Measurements from ENCODE around the gene NINJ2.

NINJ2 gene

GRCh38 chr12:612293-612692 is 51.0 kb downstream of the NINJ2 start:
- no peak for DNase-seq

DNA sequence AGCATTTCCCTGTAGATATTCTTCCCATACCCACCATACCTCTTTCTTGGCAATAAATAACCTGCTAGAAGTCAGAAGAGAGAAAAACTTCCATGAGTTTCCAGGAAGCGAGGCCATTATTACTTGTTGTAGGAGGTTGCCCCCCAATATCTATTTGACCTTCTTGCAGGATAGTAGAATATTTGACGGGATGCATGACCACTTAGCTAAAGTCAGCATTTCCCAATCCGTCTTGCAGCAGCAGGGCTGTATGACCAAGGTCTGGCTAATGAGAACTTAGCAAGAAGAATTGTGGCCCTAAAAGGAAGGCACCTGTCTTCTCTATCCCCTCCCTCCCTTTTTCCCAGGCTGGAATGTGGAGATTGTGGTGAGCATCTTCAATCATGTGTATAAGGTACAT is 51.5 kb downstream of the NINJ2 start:
- DNase-seq: no peak

DNA sequence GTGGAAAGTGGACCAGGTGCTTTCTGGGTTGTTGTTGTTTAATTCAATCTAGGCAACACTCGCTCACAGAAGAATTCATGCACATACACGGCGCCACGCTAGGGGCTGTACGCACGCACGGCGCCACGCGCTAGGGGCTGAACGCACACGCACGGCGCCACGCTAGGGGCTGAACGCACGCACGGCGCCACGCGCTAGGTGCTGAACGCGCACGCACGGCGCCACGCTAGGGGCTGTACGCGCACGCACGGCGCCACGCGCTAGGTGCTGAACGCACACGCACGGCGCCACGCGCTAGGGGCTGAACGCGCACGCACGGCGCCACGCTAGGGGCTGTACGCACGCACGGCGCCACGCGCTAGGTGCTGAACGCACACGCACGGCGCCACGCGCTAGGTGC is 54.3 kb downstream of the NINJ2 start:
- DNase-seq: no peak

GRCh38 chr12:608413-608812 is 54.8 kb downstream of the NINJ2 start:
- DNase-seq: no peak

GRCh38 chr12:607541-608001 is 55.7 kb downstream of the NINJ2 start:
- no peak for DNase-seq

DNA sequence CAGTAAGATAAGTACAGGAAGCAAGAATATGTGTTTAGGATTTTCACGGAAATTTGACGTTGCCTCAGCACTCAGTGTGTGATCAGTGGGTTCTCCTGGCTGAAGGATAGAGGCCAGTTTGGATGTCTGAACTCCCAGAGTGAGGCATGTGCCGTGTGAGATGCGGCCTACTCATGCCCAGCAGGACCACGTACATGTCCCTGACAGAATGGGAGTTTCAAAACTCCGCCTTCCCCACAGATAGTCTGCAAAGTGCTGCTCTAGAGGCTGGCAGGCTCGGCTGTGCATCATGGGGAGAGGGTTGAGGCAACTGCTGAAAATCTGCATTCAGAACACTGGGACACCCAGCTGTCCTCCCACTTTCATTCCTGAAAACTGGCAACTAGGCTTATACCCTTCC is 58.3 kb downstream of the NINJ2 start:
- no peak for DNase-seq

DNA sequence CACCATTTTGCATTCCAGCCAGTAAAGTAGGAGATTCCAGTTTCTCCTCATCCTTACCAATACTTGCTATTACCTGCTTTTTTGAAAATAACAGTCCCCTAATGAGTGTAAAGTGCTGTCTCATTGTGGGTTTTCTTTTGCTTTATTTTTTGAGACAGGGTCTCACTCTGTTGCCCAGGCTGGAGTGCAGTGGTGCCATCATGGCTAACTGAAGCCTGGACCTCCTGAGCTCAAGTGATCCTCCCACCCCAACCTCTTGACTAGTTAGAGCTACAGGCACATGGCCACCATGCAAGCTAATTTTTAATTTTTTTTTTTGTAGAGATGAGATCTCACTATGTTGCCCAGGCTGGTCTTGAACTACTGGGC is 60.6 kb downstream of the NINJ2 start:
- DNase-seq: no peak

GRCh38 chr12:601976-602699 is 61.1 kb downstream of the NINJ2 start:
- no peak for DNase-seq

DNA sequence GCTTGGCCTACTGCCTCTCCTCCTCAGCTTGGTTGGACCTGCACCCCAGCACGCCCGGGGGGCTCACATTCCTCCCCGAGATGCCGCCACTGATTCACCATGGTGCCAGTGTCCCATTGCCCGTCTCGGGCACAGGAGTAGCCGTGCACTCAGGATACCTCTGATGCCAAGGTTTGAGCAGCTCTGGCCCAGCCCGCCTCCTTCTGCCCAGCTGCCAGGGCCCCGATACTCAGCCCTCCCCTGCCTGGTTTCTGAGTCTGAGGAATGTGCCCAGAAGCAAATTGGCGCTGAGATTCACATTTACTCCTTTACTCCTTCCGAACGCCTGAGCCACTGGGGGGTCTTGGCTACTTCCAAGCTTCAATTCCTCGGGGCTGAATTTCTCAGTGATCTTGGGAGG is 63.5 kb downstream of the NINJ2 start:
- no peak for DNase-seq

DNA sequence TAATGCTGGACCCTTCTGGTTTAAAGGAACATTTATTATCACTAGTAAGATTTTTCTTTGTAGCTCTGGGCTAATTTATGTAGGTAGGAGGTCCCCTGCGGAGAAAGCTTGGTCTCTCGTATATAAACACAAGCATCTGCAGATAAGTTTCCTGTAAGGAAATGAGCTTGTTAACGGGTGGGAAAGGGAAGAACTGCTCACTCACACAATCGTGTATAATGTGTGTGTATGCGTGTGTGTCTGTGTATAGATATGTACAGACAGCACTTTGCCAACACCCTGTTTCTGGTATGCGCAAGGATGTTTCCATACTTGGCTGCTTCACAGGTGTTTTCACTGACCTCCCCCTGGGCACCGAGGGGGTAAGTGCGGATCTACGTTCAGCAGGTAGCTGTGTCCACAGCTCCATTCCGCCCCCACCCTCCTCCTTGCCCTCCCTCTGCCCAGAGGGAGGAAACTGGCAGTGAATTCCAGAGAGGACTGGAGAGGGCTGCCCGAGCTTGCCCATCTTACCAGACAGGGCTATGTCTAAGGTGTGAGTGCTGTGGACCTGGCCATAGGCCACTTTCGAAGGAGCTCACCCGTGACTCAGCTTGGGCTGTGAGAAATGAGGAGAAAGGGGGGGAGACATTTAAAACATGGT is 65.2 kb downstream of the NINJ2 start:
- no peak for DNase-seq

- no peak for DNase-seq
Measured at GRCh38 chr12:593396-594270, 69.6 kb downstream of the NINJ2 start.

DNA sequence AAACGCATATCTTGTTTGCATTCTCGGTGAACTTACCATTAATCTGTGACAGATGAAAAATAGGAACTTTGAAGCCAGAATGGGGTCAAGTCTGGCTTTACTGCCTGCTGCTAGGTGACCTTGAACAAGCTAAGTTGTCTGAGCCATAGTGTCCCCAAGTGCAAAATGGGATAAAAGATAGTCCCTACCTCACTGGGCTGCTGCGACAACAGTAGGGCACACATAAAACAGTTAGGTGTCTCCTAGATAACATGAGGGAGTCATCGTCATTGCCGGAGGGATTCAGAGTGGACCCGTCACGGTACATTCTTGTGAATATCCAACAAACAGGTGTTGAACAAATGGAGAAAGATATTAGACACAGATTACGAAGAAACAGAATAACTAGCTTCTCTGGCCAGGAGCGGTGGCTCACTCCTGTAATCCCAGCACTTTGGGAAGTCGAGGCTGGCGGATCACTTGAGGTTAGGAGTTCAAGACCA is 71.2 kb downstream of the NINJ2 start:
- no peak for DNase-seq

DNA sequence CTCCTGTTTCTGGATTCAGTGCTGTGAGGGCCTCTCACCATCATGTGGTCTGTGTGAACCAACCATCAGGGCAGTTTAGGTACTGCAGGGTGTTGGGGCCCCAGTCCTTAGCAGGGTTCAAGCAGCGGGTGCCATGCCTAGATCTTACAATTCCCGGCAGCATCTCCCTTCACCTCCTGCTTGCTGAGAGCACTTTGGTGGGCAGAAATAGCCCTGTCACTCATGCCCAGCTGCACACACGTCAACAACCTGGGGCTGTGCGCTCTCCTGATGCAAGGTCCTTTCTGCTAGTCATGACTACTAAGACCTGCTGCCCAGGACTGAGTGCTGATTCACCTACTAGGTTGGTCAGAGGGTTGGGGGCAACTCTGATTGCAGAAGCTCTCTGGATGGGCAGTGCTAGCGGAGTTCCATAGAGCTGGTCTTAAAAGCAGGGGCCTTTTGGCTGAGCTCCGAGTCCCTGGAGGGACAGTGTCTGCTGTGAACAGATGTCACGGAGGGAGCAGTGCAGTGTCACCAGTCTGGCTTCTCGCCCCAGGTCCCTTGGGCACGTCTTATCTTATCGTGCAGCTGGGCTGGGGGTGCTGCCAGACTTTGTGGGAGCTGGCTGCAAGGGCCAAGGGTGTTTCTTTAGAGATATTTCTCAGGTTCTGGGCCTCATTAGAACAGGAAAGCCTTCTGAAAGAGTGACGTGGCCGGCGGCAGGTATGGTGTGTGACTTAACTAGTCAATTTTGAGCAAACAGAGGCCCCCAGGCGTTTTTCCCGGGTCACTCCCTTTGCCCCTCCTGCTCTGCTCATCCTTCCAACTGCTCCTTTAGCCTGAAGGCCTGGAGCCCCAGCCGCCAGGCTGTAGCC is 71.8 kb downstream of the NINJ2 start:
- no peak for DNase-seq

DNA sequence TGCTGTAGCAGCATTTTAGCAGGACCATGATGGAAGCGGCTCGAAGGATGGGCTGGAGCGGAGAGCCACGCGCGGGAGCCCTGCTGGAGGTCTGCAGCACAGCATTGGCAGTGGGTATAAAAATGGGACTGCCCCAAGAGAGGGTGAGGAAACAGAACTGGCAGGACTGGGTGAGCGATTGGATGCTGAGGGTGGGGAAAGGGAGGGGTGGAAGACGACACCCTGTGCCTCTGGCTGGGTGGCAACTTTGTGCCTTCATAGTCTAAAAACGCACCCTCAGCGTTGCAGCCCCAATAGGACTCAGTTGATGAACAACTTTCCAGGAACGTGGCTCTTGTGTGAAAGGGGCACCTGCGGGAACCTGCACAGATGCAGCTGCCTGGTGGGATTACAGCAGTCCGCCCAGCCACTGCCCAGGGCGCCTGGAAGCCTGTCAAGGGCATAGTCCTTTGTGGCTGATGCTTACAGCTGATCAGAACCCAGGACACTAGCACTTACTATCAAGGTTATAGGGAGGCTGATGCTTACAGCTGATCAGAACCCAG is 73.0 kb downstream of the NINJ2 start:
- DNase-seq: no peak

- DNase-seq: no peak
Measured at GRCh38 chr12:588646-589045, 74.6 kb downstream of the NINJ2 start.

DNA sequence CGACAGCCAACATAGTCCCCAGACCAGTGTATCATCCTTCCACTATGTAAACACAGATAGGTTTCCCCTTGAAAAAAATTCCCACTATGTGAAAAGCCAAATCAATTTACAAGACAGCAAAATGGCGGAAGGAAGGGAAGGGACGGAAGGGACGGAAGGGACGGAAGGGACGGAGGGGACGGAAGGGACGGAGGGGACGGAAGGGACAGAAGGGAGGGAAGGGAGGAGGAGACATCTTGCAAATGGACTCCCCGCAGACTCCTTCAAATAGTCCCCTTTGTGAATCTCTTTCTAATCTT is 75.3 kb downstream of the NINJ2 start:
- DNase-seq: no peak

DNA sequence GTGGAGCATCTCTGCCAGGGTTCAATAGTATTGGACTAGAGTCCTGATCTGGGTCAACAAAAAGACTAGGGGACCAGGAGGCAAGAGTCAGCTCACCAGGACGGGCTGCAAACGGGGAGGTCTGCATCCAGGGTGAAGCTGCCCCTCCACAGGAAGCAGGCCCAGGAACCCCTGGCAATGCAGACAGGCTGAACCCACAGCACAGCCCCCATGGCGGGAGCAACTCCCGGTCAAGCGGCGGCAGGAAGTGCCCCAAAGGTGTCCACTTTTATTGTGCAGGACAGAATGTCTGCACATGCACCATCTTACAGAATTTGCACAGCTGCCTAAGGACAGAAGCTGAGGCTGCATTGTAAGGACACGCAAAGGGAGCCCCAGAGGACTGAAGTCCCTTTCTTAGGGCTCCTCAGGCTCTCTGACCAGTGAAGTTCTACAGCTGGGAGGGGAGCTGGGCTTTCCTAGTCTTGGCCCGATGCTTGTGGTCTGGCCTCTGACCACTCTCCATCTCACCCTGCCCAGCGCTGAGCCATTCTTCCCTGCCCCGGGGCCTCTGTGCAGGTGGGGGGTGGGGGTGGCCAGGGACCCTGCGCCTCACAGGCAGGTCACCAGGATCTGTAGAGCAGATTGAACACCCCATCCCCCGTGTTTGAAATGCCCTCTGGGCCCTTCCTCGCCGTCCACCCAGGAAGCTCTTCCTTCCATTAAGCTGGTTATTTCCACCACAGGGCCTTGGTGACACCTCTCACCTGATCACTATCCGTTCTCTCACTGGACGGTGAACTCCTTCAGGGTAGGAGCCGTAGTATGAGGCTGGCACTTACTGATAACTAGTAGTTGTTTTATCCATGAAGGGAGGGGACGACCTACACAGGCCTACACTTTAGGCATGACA is 75.9 kb downstream of the NINJ2 start:
- no peak for DNase-seq

DNA sequence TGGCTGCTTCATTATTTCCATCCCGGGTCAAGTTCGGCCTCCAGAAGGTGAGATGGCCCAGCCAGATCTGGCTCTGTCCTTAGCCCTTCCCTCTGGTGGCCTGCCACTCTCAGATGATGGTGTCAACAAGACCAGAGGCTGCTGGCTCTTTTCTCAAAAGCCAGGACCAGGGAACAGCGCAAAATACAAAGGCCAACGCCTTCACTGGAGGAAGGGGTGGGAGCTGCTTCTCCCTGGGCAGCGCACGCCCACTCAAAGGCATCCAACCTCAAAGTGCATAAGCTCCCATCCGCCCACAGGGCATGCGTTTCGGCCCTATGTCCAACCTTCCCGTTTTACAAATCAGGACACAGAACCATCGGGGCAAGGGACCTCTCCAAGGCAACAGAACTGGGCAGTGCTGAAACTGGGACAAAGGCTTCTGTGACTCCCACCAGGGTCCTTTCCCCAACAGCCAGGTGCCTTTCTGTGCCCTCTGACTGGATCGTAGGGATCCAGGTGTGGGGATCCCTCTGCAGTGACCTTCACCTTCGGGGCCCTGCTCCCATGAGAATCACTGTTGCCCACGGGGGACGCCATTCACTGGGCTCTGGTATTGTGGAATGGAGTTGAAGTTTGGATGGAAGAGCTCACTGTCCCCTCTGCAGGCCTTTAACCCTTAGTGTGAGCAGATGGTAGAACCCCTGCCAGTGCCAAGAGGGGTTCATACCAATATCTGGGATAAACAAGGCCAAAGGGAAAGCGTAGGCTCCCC is 76.8 kb downstream of the NINJ2 start:
- DNase-seq: no peak

- no peak for DNase-seq
Measured at GRCh38 chr12:585062-586061, 77.9 kb downstream of the NINJ2 start.

All from SHP77 treated with DMSO at 0.1 percent for 48 hours (cell line).